IMR-90 (cell line): ENCODE measurements around the gene POC1B.

Experiments
- CEBPB ChIP-seq: IDR thresholded peaks from 2 replicates; pipeline ENCODE4 v1.6.1; 2012; ENCODE audit warnings: low read depth, low read length, improper control_type of control experiment
- CTCF ChIP-seq: conservative IDR thresholded peaks from 2 replicates; pipeline ENCODE4 v1.5.1; 2012; ENCODE audit warnings: mild to moderate bottlenecking, low read depth, low read length, improper control_type of control experiment
- MAFK ChIP-seq: IDR thresholded peaks from 2 replicates; pipeline ENCODE4 v1.6.1; 2012; ENCODE audit warnings: low read depth, low read length, improper control_type of control experiment
- MAZ ChIP-seq: IDR thresholded peaks from 2 replicates; pipeline ENCODE4 v1.6.1; 2012; ENCODE audit warnings: low read depth, mild to moderate bottlenecking, low read length, improper control_type of control experiment, moderate library complexity, borderline replicate concordance
- POLR2A ChIP-seq: IDR thresholded peaks from 2 replicates; pipeline ENCODE4 v1.6.1; 2012; ENCODE audit warnings: mild to moderate bottlenecking, low read depth, low read length
- RCOR1 ChIP-seq: IDR thresholded peaks from 2 replicates; pipeline ENCODE4 v1.6.1; 2012; ENCODE audit warnings: mild to moderate bottlenecking, low read length, improper control_type of control experiment; ENCODE audit not compliant: insufficient replicate concordance
- USF2 ChIP-seq: fragments of 150-350 bp; IDR thresholded peaks from 2 replicates; pipeline ENCODE4 v1.6.1; 2017; ENCODE audit warnings: mild to moderate bottlenecking, antibody characterized with exemption, low read length, low read depth

GRCh38 chr12:89546151-89546550 lies 20.3 kb upstream of the POC1B start:
- TF ChIP-seq CTCF (no peak), POLR2A (no peak), RCOR1 (no peak), MAFK (no peak), USF2 (no peak), CEBPB (no peak), MAZ (no peak)
